NCI-H446 (cell line): ENCODE measurements around the gene ZNFX1.

Experiments used
- DNase-seq, 2 experiments: peaks; one replicate each; lab custom pipeline; 2025; lab: John Stamatoyannopoulos, UW

The ZNFX1 gene

DNA sequence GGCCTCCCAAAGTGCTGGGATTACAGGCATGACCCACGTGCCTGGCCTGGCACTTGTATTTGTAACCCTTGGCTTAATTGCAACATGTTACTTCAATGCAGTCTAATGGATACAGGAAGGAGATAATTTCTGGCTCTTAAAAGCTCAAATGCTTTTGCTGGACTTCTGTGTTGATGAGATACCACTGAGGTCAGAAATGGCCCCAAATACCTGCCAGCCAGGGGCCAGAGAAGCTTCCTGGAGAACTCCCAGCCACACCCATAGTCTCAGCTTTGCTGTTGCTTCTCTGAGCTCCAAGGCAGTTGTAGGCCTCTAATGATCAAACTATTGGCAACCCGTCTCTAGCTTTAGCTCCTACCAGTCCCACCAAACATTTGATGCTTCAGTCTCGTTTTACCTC is 14.2 kb upstream of the ZNFX1 start:
- DNase-seq, result no peak

DNA sequence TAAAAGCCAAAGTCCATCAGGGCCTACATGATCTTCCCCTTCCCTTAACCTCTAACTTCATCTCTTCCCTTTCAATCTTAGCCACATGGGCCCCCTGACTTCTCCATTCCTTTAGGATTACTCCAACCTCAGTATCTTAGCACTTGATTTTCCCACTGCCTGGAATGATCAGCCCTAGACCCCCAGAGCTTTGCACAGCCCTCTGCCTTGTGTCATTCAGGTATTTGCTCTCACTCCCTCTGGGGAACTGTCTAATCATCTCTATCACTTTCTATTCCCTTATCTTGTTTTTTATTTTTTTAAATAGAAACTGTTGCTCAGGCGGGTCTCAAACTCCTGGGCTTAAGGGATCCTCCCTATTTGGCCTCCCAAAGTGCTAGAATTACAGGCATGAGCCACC is 13.3 kb upstream of the ZNFX1 start:
- no peak for DNase-seq

GRCh38 chr20:49290608-49291191 is 12.8 kb upstream of the ZNFX1 start:
- no peak for DNase-seq

GRCh38 chr20:49288784-49289696 is 11.2 kb upstream of the ZNFX1 start:
- DNase-seq, result no peak

GRCh38 chr20:49288250-49288751 is 10.4 kb upstream of the ZNFX1 start:
- DNase-seq, result no peak

DNA sequence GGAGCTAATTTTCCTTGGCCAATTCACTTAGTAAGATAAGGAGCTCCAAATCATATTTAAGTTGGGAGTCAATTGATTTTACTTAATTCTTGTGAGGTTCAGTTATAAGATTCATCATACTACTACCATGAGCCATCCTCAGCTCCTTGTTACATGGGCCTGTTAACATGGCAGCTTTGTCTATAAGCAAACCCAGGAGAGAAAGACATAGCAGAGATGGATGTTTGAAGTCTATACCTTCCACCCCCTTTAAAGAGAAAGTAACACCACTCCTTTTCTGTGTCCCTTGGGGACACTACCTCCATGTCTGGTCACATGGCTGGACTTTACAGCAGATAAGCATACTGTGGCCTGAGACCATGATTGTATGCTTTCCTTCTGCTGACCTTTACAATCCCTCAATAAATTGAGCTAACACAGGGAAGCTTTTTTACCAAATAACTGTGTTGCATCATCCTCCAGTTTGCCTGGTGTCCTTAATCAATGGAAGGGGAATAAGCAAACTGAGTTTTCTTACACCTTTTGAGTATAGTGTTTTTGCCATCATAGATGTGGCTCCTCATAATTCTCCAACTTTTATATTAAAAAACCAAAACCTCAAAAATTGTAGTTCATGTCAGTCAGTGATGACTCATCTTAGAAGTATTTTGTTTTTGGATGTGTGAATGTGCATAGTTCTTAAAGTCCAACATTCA is 9.8 kb upstream of the ZNFX1 start:
- DNase-seq, result no peak

DNA sequence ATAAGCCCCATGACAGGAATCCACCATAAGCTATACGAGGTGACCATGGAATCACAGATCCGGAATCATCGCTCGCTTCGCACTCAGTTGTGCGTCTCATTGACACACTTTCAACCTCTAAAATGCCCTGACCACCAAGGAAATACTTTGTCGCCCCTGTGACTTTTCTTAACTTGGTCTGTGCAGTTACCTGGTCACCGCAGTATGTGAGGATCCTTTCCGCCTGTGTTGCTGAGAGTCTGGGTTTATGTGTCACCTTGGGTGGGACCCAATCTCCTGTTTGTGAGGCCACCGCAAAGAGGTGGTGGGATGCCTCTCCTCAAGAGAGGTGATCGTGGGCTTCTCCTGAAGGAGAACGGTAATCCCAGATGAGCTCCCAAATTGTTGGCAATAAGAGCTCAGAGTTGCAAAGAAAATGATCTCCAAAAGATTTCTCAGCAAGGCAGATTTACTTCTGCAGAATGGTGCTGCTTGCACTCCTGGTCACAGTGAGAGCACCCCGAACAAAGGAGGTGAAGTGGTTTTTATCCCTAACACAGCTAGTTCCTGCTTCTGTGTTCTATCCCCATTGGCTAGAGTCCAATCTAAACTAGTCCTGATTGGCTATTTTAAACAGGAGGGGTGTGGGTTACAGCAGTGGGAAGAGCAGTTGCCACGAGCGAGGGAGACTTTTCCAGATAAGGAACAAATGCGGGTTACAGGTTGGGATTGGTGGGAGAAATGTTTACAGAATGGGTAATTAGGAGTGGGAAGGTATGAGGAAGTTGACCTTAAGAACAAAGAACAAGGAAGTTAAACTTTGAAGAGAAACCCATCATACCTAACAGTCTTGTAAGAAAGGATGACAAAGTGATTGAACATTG is 9.1 kb upstream of the ZNFX1 start:
- DNase-seq, result no peak

DNA sequence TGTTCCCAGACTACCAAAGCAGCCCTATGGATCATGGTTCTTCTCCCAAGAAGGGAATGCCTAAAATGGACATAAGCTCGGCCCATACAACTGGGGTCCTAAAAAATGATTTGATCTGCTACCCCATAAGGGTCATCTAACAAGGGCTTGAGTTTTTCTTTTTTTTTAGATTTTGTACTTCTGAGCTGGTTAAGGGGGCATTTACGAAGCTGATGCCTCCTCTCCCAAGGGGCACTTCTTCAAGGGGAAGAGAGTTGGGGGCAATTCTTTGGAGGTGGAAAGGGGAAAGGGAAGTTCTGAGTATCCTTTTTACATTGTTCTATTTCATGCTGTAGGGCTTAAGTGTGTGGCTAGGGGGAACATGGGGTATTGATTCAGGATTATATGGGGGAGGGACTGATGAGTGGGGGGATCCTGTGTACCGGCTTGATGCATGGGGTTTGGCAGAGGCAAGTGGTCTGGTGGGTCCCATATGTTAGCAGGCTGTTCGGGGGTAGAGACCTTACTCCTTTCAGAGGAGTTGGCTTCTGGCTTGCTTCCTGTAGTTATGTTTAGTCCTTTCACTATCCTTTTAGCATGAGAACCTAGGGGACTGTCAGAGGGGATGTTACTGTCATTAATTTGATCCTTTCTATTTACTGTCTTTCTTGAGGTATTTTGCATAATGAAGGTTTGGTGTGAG is 8.1 kb upstream of the ZNFX1 start:
- DNase-seq, result no peak

GRCh38 chr20:49285233-49285668 is 7.4 kb upstream of the ZNFX1 start:
- DNase-seq, result no peak

DNA sequence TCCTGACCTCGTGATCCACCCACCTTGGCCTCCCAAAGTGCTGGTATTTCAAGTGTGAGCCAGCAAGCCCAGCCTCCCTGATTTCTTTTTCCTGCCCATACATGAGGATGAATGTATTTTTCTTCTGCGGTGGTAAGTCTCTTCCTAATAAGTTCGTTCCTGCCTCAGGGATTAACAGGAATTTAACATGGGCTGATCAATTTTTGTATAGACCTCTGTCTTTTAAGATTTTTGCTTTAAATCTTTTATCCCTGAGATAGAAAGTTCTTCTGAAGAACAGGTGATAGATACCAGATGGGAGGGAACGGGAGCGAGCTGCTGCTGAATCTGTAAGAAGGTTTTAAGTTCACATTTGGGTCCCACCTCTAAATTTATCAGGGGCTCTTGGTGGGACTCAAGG is 7.0 kb upstream of the ZNFX1 start:
- DNase-seq, result no peak

DNA sequence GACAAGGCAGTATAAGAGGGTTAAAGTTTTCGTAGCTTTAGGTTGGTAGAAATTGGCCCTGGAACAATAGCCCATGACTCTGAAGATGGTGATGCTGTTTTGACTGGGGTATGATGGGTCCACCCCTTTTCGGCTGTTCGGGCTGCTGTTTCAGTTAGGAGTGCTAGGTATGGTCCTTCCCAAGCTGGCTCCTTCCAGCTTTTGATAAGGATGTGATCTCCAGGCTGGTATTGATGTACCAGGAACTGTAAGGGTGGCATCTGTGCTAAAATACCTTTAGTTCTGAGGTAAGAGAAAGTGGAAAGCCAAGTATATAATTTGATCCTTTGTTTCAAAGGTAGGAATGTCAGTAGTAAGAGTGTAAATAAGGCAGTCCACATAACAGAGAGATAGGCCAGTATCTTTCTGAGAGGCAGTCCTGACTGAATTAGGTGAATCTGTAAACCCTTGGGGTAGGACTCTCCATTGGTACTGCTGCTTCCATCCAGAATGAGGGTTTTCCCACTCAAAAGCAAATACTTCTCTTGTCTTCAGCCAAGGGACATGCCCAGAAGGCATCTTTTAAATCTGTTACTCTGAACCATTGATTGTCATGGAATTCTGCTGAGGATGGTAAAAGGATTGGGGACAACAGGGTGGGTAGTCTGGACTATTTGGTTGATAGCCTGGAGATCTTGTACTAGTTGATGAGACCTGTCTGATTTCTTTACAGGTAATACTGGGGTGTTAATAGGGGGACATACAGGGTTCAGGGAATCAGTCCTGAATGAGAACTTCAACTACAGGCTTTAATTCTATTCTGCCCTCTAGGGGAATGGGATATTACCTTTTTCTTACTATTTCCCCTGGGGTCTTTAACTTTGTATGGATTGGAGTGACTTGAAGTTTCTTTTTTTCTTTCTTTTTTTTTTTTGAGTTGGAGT is 6.1 kb upstream of the ZNFX1 start:
- no peak for DNase-seq

DNA sequence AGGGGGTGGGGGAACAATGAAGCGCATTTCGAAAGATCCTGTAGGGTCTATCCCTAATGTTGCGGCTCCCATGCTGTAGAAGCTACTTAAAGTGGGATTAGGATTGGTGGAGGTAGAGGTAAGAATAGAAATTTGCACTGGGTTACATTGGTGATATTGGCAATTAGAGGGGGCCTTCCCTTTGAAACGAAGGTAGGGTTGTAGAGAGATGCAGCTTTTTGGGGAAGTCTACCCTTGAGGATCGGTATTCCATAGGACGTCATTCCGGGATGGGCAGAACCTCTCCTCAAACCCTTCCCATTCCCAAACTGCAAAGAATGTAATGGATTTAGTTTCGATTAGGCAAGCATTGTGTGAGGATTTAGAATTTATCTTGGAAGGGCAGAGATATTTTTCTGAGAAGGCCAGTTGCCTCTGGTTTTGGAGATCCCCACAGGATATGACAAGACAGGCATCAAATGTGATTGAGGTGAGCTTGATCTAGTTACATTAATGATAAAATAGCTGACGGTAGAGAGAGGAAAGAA is 5.4 kb upstream of the ZNFX1 start:
- DNase-seq, result no peak

DNA sequence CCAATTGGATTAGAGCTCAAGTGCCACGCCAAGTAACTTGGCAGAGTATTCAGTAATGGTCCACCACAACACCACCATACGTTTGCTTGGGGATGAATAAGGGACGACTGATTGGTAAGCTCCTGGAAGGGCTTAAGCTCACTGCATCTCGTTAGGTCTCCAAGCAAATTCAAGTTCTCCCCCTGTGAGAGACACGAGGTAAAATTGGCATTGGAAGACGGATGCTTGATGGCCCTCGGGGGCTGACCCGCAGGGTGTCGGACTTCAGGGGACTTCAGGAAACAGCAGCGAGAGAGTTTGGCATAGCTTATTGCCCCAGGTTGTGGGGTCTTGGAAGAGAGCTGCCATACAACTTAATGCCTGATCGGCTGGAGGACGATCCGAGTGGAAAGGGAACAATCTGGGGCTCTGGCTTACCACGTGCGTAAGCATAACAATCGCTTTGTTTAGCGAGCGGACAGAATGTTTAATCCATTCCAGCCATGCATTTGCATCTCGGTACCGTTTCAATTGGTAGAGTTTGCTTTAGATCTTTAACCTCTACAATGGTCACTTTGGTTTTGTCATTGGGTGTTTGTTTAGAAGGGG is 4.8 kb upstream of the ZNFX1 start:
- DNase-seq, result no peak

DNA sequence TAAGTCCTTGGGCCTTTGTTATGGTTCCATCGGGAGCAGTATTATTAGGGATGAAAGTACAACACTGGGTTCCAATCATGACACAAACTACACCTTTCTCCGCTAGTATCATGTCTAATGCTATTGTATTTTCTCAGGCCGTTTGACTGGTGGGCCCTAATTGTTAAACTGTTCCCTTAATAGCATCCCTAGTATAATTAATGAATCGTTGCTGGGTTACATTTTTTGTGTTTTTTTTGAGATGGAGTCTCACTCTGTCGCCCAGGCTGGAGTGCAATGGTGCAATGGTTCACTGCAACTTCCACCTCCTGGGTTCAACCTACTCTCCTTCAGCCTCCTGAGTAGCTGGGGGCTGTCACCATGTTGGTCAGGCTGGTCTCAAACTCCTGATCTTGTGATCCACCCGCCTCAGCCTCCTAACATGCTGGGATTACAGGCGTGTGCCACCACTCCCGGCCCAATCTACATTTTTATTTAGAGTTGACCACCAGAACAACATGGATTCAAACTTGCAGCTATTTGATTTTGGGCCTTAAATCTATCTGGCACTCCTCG is 4.1 kb upstream of the ZNFX1 start:
- no peak for DNase-seq

GRCh38 chr20:49281059-49281912 is 3.4 kb upstream of the ZNFX1 start:
- no peak for DNase-seq

DNA sequence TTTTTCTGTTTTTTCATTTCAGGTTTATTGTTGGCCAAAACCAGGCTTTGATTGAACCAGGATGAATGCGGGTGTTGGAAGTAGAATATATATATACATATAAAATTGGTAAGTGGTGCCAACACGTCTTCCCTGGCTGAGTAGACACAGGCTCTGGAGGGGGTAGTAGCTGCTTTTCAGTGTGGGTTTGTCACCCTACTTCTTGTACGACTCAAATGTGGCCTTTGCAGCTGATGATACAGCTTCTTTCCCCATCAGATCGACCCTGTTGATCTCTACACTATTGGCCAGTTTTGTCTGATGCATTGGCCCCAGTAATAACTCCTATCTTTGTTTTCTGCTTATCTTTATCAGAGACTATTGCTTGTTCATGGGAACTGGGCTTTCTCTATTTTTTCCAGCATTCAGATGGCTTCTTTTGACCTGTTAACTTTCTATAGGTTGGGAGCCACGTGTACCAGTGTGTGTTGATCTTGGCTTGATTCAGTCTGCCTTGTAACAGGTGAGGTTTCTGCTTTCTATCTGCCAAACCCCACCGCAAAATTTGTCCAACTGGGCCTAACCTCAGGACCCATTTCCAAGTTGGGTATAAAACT is 2.7 kb upstream of the ZNFX1 start:
- DNase-seq, result no peak

- no peak for DNase-seq
Observed at GRCh38 chr20:49279677-49280462, 2.0 kb upstream of the ZNFX1 start.
